Embryonic facial prominence (tissue), 1 donor: Measurements from ENCODE around the gene NME5.
"Not testable (repeated sequence)": the region's sequence is repeated elsewhere in the genome, so short reads cannot be mapped to it uniquely, and the experiment has no call there.

Experiments used
- DNase-seq: peaks from one replicate; pipeline ENCODE4 v3.0.0-alpha.2; 2016; ENCODE audit errors: extremely low spot score

NME5 gene

GRCh38 chr5:138078006-138078643, 61.1 kb downstream of the NME5 start:
- DNase-seq, result no peak

GRCh38 chr5:138077064-138077696, 62.0 kb downstream of the NME5 start:
- DNase-seq, result peak; percentile 29

GRCh38 chr5:138070026-138070425, 69.2 kb downstream of the NME5 start:
- not testable (repeated sequence) for DNase-seq

- DNase-seq, result no peak
These were observed 70.3 kb downstream of the NME5 start for GRCh38 chr5:138068742-138069600.

- DNase-seq, result no peak
These were observed 71.3 kb downstream of the NME5 start for GRCh38 chr5:138067945-138068344.
